PFSK-1 (cell line): Measurements from ENCODE around the gene RPS3A.

Experiments
- FOXP2 ChIP-seq: optimal IDR thresholded peaks from 2 replicates; pipeline ENCODE3; 2011; ENCODE audit warnings: borderline replicate concordance, control low read depth, inconsistent platforms; ENCODE audit not compliant: insufficient read depth; ENCODE audit errors: extremely low read length, extremely low read depth
- POLR2AphosphoS5 ChIP-seq: IDR thresholded peaks from 2 replicates; pipeline ENCODE4 v1.6.1; 2012; ENCODE audit warnings: low read depth, mild to moderate bottlenecking, control low read depth, low read length, moderate library complexity
- REST ChIP-seq, 2 experiments: IDR thresholded peaks; 2 replicates each; pipeline versions ENCODE4 v1.6.1 to v1.8.0; 2011 to 2012; ENCODE audit warnings: low read depth in 2 of 2, low read length in 2 of 2, control low read depth in 1 of 2, inconsistent platforms in 1 of 2, mild to moderate bottlenecking in 1 of 2, moderate library complexity in 1 of 2; ENCODE audit not compliant: insufficient read depth in 1 of 2
- SIN3A ChIP-seq: IDR thresholded peaks from 2 replicates; pipeline ENCODE4 v1.6.1; 2012; ENCODE audit warnings: mild to moderate bottlenecking, low read length, moderate library complexity, borderline replicate concordance; ENCODE audit not compliant: insufficient read depth
- TAF1 ChIP-seq: IDR thresholded peaks from 2 replicates; pipeline ENCODE4 v1.6.1; 2012; ENCODE audit warnings: low read length, control low read depth, borderline replicate concordance; ENCODE audit not compliant: insufficient read depth

- TF ChIP-seq FOXP2 (no peak), POLR2AphosphoS5 (no peak), TAF1 (no peak), SIN3A (no peak), REST (IDR thresholded peaks at IDR 0.05; ENCODE audit: insufficient read depth in 1 of 2, low read depth in 2 of 2, low read length in 2 of 2) (no peak)
These were observed 14.9 kb downstream of the RPS3A start for GRCh38 chr4:151114338-151114737.
